Transverse colon (tissue), 4 donors: ENCODE measurements around the gene PCDHGA9.

Source experiments
- CTCF ChIP-seq, 5 experiments: fragments of 200-600 bp in 3 of 5; fragments of 450-650 bp in 2 of 5; sonication (generic) in 3 of 5; IDR thresholded peaks; 1 replicate in 2 of 5; 2 replicates in 3 of 5; pipeline ENCODE4 v1.5.1; 2016 to 2017; ENCODE audit warnings: antibody characterized with exemption in 5 of 5, inconsistent platforms in 3 of 5, mild to moderate bottlenecking in 2 of 5, moderate library complexity in 1 of 5
- EP300 ChIP-seq: sonication (generic); formaldehyde crosslinking; IDR thresholded peaks from one replicate; pipeline ENCODE4 v1.6.1; 2017; ENCODE audit warnings: antibody characterized with exemption, low read depth
- POLR2A ChIP-seq: fragments of 450-650 bp; IDR thresholded peaks from one replicate; pipeline ENCODE4 v1.6.1; 2016; ENCODE audit warnings: antibody characterized with exemption, mild to moderate bottlenecking, moderate library complexity
- POLR2AphosphoS5 ChIP-seq, 3 donors: sonication (generic); formaldehyde crosslinking; IDR thresholded peaks; one replicate each; pipeline ENCODE4 v1.6.1; 2016; ENCODE audit warnings: antibody characterized with exemption in 3 of 3

- TF ChIP-seq CTCF (IDR thresholded peaks at IDR 0.05) (no peak), POLR2A (no peak), POLR2AphosphoS5 (IDR thresholded peaks at IDR 0.05) (no peak), EP300 (no peak)
These were observed 9.0 kb downstream of the PCDHGA9 start for GRCh38 chr5:141411575-141411974.
